Osteocyte (in vitro differentiated cells): ENCODE measurements around the gene PRUNE2. TPM values are rescaled to one million over a fixed set of nuclear protein-coding genes. Genes with fewer than 3 reads are reported as not detected.
A peak's percentile ranks its signal among the peaks of the same experiment; 100 is the strongest.
"Not testable (repeated sequence)": the region's sequence is repeated elsewhere in the genome, so short reads cannot be mapped to it uniquely, and the experiment has no call there.

Experiments used
- DNase-seq: peaks from one replicate; pipeline ENCODE4 v3.0.0; 2021; ENCODE audit warnings: mixed read lengths; ENCODE audit not compliant: unreplicated experiment; ENCODE audit errors: extremely low spot score
- H3K27ac Mint-ChIP-seq: one replicate; pipeline ENCODE4 v1.8.0; 2021; ENCODE audit warnings: mild to moderate bottlenecking, mixed read lengths; ENCODE audit not compliant: unreplicated experiment
- H3K27me3 Mint-ChIP-seq: one replicate; pipeline ENCODE4 v1.8.0; 2021; ENCODE audit warnings: mixed read lengths; ENCODE audit not compliant: unreplicated experiment
- H3K36me3 Mint-ChIP-seq: one replicate; pipeline ENCODE4 v1.8.0; 2021; ENCODE audit warnings: mixed read lengths; ENCODE audit not compliant: unreplicated experiment
- H3K4me1 Mint-ChIP-seq: one replicate; pipeline ENCODE4 v1.8.0; 2021; ENCODE audit warnings: mixed read lengths; ENCODE audit not compliant: unreplicated experiment
- H3K4me3 Mint-ChIP-seq: one replicate; pipeline ENCODE4 v1.8.0; 2021; ENCODE audit warnings: mild to moderate bottlenecking, moderate library complexity, mixed read lengths; ENCODE audit not compliant: unreplicated experiment
- H3K9me3 Mint-ChIP-seq: one replicate; pipeline ENCODE4 v1.8.0; 2021; ENCODE audit warnings: mixed read lengths; ENCODE audit not compliant: unreplicated experiment
- total RNA-seq: library from RNA; stranded (reverse); gene quantifications from 2 replicates; pipeline ENCODE4 v1.2.1, GENCODE V29; 2021
- TF ChIP-seq, protein P1 (sequence below): fragments of 200-600 bp; sonication (generic); IDR thresholded peaks from 2 replicates; pipeline ENCODE4 v1.5.0; 2021; ENCODE audit warnings: antibody characterized with exemption, mild to moderate bottlenecking, moderate library complexity

The PRUNE2 gene
- total RNA-seq, 1 donor from 2014 or later: 1.0 TPM

DNA sequence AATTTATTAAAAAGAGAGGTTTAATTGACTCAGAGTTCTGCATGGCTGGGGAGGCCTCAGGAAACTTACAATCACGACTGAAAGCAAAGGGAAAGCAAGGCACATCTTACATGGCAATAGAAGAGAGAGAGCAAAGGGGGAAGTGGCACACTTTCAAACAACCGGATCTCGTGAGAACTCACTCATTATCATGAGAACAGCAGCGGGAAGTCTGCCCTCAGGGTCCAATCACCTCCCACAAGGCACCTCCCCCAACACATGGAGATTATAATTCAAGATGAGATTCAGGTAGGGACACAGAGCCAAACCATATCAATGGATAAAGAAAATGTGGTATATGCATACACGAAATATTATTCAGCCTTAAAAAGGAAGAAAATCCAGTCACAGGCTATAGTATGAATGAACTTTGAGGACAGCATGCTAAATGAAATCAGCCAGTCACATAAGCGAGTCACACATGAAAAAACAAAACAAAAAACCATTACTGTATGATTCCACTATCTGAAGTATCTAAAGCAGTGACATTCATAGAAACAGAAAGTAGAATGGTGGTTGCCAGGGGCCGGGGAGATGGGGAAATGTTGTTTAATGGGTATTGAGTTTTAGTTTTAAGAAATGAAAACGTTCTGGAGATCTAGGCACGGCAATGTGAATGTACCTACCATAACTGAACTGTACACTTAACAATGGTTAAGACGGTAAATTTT lies 225.0 kb downstream of the PRUNE2 start:
- H3K9me3 Mint-ChIP-seq: no peaks in the 10 kb centered on the region
- H3K27ac Mint-ChIP-seq: no peak overlapping the region
- no peaks in the 10 kb centered on the region for H3K27me3 Mint-ChIP-seq
- no peak for DNase-seq
- TF ChIP-seq, protein P1, sequence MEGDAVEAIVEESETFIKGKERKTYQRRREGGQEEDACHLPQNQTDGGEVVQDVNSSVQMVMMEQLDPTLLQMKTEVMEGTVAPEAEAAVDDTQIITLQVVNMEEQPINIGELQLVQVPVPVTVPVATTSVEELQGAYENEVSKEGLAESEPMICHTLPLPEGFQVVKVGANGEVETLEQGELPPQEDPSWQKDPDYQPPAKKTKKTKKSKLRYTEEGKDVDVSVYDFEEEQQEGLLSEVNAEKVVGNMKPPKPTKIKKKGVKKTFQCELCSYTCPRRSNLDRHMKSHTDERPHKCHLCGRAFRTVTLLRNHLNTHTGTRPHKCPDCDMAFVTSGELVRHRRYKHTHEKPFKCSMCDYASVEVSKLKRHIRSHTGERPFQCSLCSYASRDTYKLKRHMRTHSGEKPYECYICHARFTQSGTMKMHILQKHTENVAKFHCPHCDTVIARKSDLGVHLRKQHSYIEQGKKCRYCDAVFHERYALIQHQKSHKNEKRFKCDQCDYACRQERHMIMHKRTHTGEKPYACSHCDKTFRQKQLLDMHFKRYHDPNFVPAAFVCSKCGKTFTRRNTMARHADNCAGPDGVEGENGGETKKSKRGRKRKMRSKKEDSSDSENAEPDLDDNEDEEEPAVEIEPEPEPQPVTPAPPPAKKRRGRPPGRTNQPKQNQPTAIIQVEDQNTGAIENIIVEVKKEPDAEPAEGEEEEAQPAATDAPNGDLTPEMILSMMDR: no peak
- peaks cover 2% of the 10 kb centered on the region for H3K36me3 Mint-ChIP-seq
- no peaks in the 10 kb centered on the region for H3K4me1 Mint-ChIP-seq
- no peak overlapping the region for H3K4me3 Mint-ChIP-seq

GRCh38 chr9:76677481-76678055 lies 228.3 kb downstream of the PRUNE2 start:
- no peaks in the 10 kb centered on the region for H3K9me3 Mint-ChIP-seq
- TF ChIP-seq, protein P1: no peak
- no peak overlapping the region for H3K4me3 Mint-ChIP-seq
- H3K36me3 Mint-ChIP-seq: peaks cover 2% of the 10 kb centered on the region
- H3K4me1 Mint-ChIP-seq: no peaks in the 10 kb centered on the region
- no peaks in the 10 kb centered on the region for H3K27me3 Mint-ChIP-seq
- DNase-seq: no peak
- H3K27ac Mint-ChIP-seq: no peak overlapping the region

- H3K4me1 Mint-ChIP-seq: no peaks in the 10 kb centered on the region
- TF ChIP-seq, protein P1: no peak
- DNase-seq: no peak
- H3K27me3 Mint-ChIP-seq: no peaks in the 10 kb centered on the region
- H3K4me3 Mint-ChIP-seq: no peak overlapping the region
- H3K27ac Mint-ChIP-seq: no peak overlapping the region
- no peaks in the 10 kb centered on the region for H3K9me3 Mint-ChIP-seq
- peaks cover 2% of the 10 kb centered on the region for H3K36me3 Mint-ChIP-seq
Measured at GRCh38 chr9:76676857-76677256, 229.1 kb downstream of the PRUNE2 start.

DNA sequence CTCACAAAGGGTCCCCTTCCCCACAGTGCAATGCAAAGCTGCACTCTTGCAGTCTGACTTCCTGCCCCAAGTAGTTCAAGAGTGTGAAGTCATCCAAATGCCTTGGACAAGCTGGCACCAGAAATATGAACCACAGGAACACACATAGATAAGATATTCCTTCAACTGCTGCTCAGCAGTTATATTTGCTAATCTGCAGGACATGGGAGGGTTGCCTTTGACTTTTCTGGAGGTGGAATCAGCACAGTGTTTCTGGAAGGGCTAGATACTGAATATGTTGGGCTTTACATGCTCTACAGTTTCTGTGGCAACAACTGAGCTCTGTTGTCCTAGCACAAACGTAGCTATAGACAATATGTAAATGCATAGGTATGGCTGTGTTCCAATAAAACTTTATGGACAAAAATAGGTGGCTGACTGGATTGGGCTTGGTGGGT lies 238.4 kb downstream of the PRUNE2 start:
- Mint-ChIP-seq H3K9me3 (no peaks in the 10 kb centered on the region), H3K27ac (no peak overlapping the region), H3K4me1 (peaks cover 7% of the 10 kb centered on the region), H3K36me3 (no peaks in the 10 kb centered on the region), H3K4me3 (no peak overlapping the region), H3K27me3 (no peaks in the 10 kb centered on the region)
- DNase-seq: no peak
- TF ChIP-seq, protein P1: no peak

GRCh38 chr9:76665966-76666365 lies 239.9 kb downstream of the PRUNE2 start:
- not testable (repeated sequence) for H3K4me3 Mint-ChIP-seq, H3K27ac Mint-ChIP-seq, DNase-seq, H3K36me3 Mint-ChIP-seq, H3K4me1 Mint-ChIP-seq, H3K27me3 Mint-ChIP-seq, H3K9me3 Mint-ChIP-seq
- TF ChIP-seq, protein P1: peak; percentile 63
